GM19395 (cell line): ENCODE results near the gene CEMIP.

Experiments
- ATAC-seq: cut with Tn5 transposase; IDR thresholded peaks from one replicate; pipeline ENCODE4 v1.9.1; 2021; ENCODE audit warnings: mild to moderate bottlenecking, moderate library complexity; ENCODE audit not compliant: unreplicated experiment

The CEMIP gene

GRCh38 chr15:80780416-80781221 is 1.4 kb downstream of the CEMIP start:
- no peak for ATAC-seq

GRCh38 chr15:80783260-80783659 is 4.1 kb downstream of the CEMIP start:
- no peak for ATAC-seq

GRCh38 chr15:80785335-80785734 is 6.2 kb downstream of the CEMIP start:
- no peak for ATAC-seq

- ATAC-seq, result no peak
These were observed 6.7 kb downstream of the CEMIP start for GRCh38 chr15:80785811-80786354.

- ATAC-seq, result no peak
These were observed 8.1 kb downstream of the CEMIP start for GRCh38 chr15:80787316-80787715.

GRCh38 chr15:80788536-80788935 is 9.4 kb downstream of the CEMIP start:
- ATAC-seq, result no peak

- no peak for ATAC-seq
These were observed 10.1 kb downstream of the CEMIP start for GRCh38 chr15:80789296-80789695.

GRCh38 chr15:80789796-80790195 is 10.6 kb downstream of the CEMIP start:
- ATAC-seq, result no peak

GRCh38 chr15:80790236-80790635 is 11.1 kb downstream of the CEMIP start:
- ATAC-seq, result no peak

- no peak for ATAC-seq
These were observed 11.8 kb downstream of the CEMIP start for GRCh38 chr15:80791004-80791403.

- no peak for ATAC-seq
These were observed 17.2 kb downstream of the CEMIP start for GRCh38 chr15:80796407-80796806.

GRCh38 chr15:80798911-80799310 is 19.7 kb downstream of the CEMIP start:
- no peak for ATAC-seq

- ATAC-seq, result no peak
These were observed 20.9 kb downstream of the CEMIP start for GRCh38 chr15:80800067-80800466.

GRCh38 chr15:80801891-80802680 is 22.9 kb downstream of the CEMIP start:
- no peak for ATAC-seq

GRCh38 chr15:80803580-80804525 is 24.7 kb downstream of the CEMIP start:
- no peak for ATAC-seq

GRCh38 chr15:80804970-80805495 is 25.9 kb downstream of the CEMIP start:
- no peak for ATAC-seq

GRCh38 chr15:80811781-80812315 is 32.7 kb downstream of the CEMIP start:
- ATAC-seq, result no peak

GRCh38 chr15:80815106-80815505 is 35.9 kb downstream of the CEMIP start:
- no peak for ATAC-seq

- ATAC-seq, result no peak
These were observed 37.0 kb downstream of the CEMIP start for GRCh38 chr15:80816049-80816653.

- no peak for ATAC-seq
These were observed 37.8 kb downstream of the CEMIP start for GRCh38 chr15:80816936-80817335.
